Urinary bladder (tissue), 4 donors: ENCODE measurements around the gene TTYH2. TPM values are rescaled to one million over a fixed set of nuclear protein-coding genes. Genes with fewer than 3 reads are reported as not detected.

Experiments
- DNase-seq: peaks from one replicate; pipeline ENCODE4 v3.0.0-alpha.2; 2015; ENCODE audit errors: extremely low spot score
- H3K27ac ChIP-seq: one replicate; pipeline ENCODE4 v1.5.1; 2013; ENCODE audit warnings: low read depth, mild to moderate bottlenecking, moderate library complexity
- H3K36me3 ChIP-seq: one replicate; pipeline ENCODE4 v1.6.1; 2013; ENCODE audit warnings: mild to moderate bottlenecking, moderate library complexity; ENCODE audit not compliant: insufficient read depth
- H3K4me1 ChIP-seq: one replicate; pipeline ENCODE4 v1.6.1; 2013; ENCODE audit warnings: mild to moderate bottlenecking, moderate library complexity; ENCODE audit not compliant: insufficient read depth
- H3K4me3 ChIP-seq: one replicate; pipeline ENCODE4 v1.5.1; 2013; ENCODE audit warnings: low read depth, low read length
- WGBS: extraction: QIAGEN DNeasy Blood & Tissue Kit; methylation state at CpG from one replicate; pipeline ENCODE4 v1.1.7; 2013; 5-methylcytosine and 5-hydroxymethylcytosine counted together
- polyA plus RNA-seq: library from polyadenylated mRNA; stranded (reverse); fragments of 200-250 nt; gene quantifications from one replicate; pipeline ENCODE4 v1.2.3, GENCODE V29; 2013
- total RNA-seq: library from RNA; depleted of rRNA; stranded (reverse); fragments of >200 nt; gene quantifications from one replicate; pipeline ENCODE4 v1.2.3, GENCODE V29; 2014
- donor health status: healthy with polysubstance abuse.
- donor health status: healthy.

Gene TTYH2
- total and polyA plus RNA-seq, 2 donors = 8.3 to 20.1 TPM

GRCh38 chr17:74227271-74228080, 14.1 kb downstream of the TTYH2 start:
- no peaks in the 10 kb centered on the region for H3K4me1 ChIP-seq
- H3K4me3 ChIP-seq = no peak overlapping the region
- no peak for DNase-seq
- WGBS = 89% methylated on average over 10 of the region's 10 CpGs
- no peak overlapping the region for H3K27ac ChIP-seq
- no peaks in the 10 kb centered on the region for H3K36me3 ChIP-seq

- WGBS = 81% methylated on average over 5 of the region's 5 CpGs
- no peak for DNase-seq
- H3K27ac ChIP-seq = no peak overlapping the region
- no peak overlapping the region for H3K4me3 ChIP-seq
- no peaks in the 10 kb centered on the region for H3K4me1 ChIP-seq
- no peaks in the 10 kb centered on the region for H3K36me3 ChIP-seq
Observed at GRCh38 chr17:74228306-74228978, 15.1 kb downstream of the TTYH2 start.

- H3K36me3 ChIP-seq = no peaks in the 10 kb centered on the region
- H3K4me1 ChIP-seq = no peaks in the 10 kb centered on the region
- WGBS = 94% methylated on average over 16 of the region's 16 CpGs
- no peak overlapping the region for H3K27ac ChIP-seq
- no peak for DNase-seq
- H3K4me3 ChIP-seq = no peak overlapping the region
Observed at GRCh38 chr17:74230896-74231295, 17.5 kb downstream of the TTYH2 start.

GRCh38 chr17:74231928-74232907, 18.8 kb downstream of the TTYH2 start:
- H3K36me3 ChIP-seq = no peaks in the 10 kb centered on the region
- no peak overlapping the region for H3K4me3 ChIP-seq
- DNase-seq = no peak
- no peaks in the 10 kb centered on the region for H3K4me1 ChIP-seq
- no peak overlapping the region for H3K27ac ChIP-seq
- WGBS = 80% methylated on average over 17 of the region's 17 CpGs

- H3K4me1 ChIP-seq = no peaks in the 10 kb centered on the region
- 85% methylated on average over 8 of the region's 8 CpGs for WGBS
- no peak overlapping the region for H3K4me3 ChIP-seq
- no peaks in the 10 kb centered on the region for H3K36me3 ChIP-seq
- no peak for DNase-seq
- no peak overlapping the region for H3K27ac ChIP-seq
Observed at GRCh38 chr17:74233937-74234336, 20.6 kb downstream of the TTYH2 start.

GRCh38 chr17:74234486-74234885, 21.1 kb downstream of the TTYH2 start:
- no peaks in the 10 kb centered on the region for H3K4me1 ChIP-seq
- H3K4me3 ChIP-seq = no peak overlapping the region
- no peak for DNase-seq
- no peak overlapping the region for H3K27ac ChIP-seq
- WGBS = 85% methylated on average over 1 of the region's 1 CpG
- no peaks in the 10 kb centered on the region for H3K36me3 ChIP-seq

- Histone ChIP-seq H3K36me3 (no peaks in the 10 kb centered on the region), H3K4me3 (no peak overlapping the region), H3K27ac (no peak overlapping the region), H3K4me1 (no peaks in the 10 kb centered on the region)
- 51% methylated on average over 19 of the region's 19 CpGs for WGBS
- no peak for DNase-seq
Observed at GRCh38 chr17:74235040-74235581, 21.7 kb downstream of the TTYH2 start.

- Histone ChIP-seq H3K4me3 (no peak overlapping the region), H3K4me1 (no peaks in the 10 kb centered on the region), H3K27ac (no peak overlapping the region), H3K36me3 (no peaks in the 10 kb centered on the region)
- no peak for DNase-seq
- 64% methylated on average over 8 of the region's 8 CpGs for WGBS
Observed at GRCh38 chr17:74235911-74236371, 22.6 kb downstream of the TTYH2 start.

GRCh38 chr17:74237321-74237720, 23.9 kb downstream of the TTYH2 start:
- WGBS = 91% methylated on average over 12 of the region's 12 CpGs
- H3K4me3 ChIP-seq = no peak overlapping the region
- DNase-seq = no peak
- no peaks in the 10 kb centered on the region for H3K36me3 ChIP-seq
- no peak overlapping the region for H3K27ac ChIP-seq
- H3K4me1 ChIP-seq = no peaks in the 10 kb centered on the region

GRCh38 chr17:74239172-74239571, 25.8 kb downstream of the TTYH2 start:
- no peaks in the 10 kb centered on the region for H3K4me1 ChIP-seq

GRCh38 chr17:74240618-74241205, 27.3 kb downstream of the TTYH2 start:
- no peak overlapping the region for H3K27ac ChIP-seq

More at GRCh38 chr17:74239172-74239571, 25.8 kb downstream of the TTYH2 start:
- Histone ChIP-seq H3K4me3 (no peak overlapping the region), H3K27ac (no peak overlapping the region), H3K36me3 (no peaks in the 10 kb centered on the region)
- 60% methylated on average over 10 of the region's 10 CpGs for WGBS
- DNase-seq = no peak

GRCh38 chr17:74241431-74241830, 28.1 kb downstream of the TTYH2 start:
- H3K36me3 ChIP-seq = no peaks in the 10 kb centered on the region
- H3K4me1 ChIP-seq = no peaks in the 10 kb centered on the region
- DNase-seq = no peak
- no peak overlapping the region for H3K27ac ChIP-seq
- no peak overlapping the region for H3K4me3 ChIP-seq
- 55% methylated on average over 10 of the region's 10 CpGs for WGBS

More at GRCh38 chr17:74240618-74241205, 27.3 kb downstream of the TTYH2 start:
- Histone ChIP-seq H3K4me3 (no peak overlapping the region), H3K36me3 (no peaks in the 10 kb centered on the region), H3K4me1 (no peaks in the 10 kb centered on the region)
- WGBS = 44% methylated on average over 11 of the region's 11 CpGs
- DNase-seq = peak; percentile 83

- 72% methylated on average over 2 of the region's 2 CpGs for WGBS
- H3K36me3 ChIP-seq = no peaks in the 10 kb centered on the region
- H3K27ac ChIP-seq = no peak overlapping the region
- DNase-seq = no peak
- no peaks in the 10 kb centered on the region for H3K4me1 ChIP-seq
- H3K4me3 ChIP-seq = no peak overlapping the region
Observed at GRCh38 chr17:74241847-74242246, 28.5 kb downstream of the TTYH2 start.
